ACC112 (cell line): Measurements from ENCODE around the gene HIF3A.
"Not testable (repeated sequence)": the region's sequence is repeated elsewhere in the genome, so short reads cannot be mapped to it uniquely, and the experiment has no call there.

Experiments
- H2AFZ ChIP-seq: fragments of 200-600 bp; sonication (generic); one replicate; pipeline ENCODE4 v1.6.0; 2017; ENCODE audit warnings: antibody characterized with exemption, low read length; ENCODE audit not compliant: unreplicated experiment
- H3K27ac ChIP-seq: fragments of 200-600 bp; sonication (generic); 2 replicates; pipeline ENCODE4 v1.5.1; 2014; ENCODE audit warnings: low read depth, mild to moderate bottlenecking, antibody characterized with exemption, low read length, moderate library complexity
- H3K27me3 ChIP-seq: fragments of 200-600 bp; sonication (generic); 2 replicates; pipeline ENCODE4 v1.6.1; 2014; ENCODE audit warnings: mild to moderate bottlenecking, antibody characterized with exemption, low read length, moderate library complexity, mixed read lengths; ENCODE audit not compliant: insufficient read depth
- H3K36me3 ChIP-seq: fragments of 200-600 bp; sonication (generic); 2 replicates; pipeline ENCODE4 v1.6.1; 2016; ENCODE audit warnings: mild to moderate bottlenecking, antibody characterized with exemption, low read length, moderate library complexity, mixed read lengths; ENCODE audit not compliant: insufficient read depth
- H3K4me1 ChIP-seq: fragments of 200-600 bp; sonication (generic); one replicate; pipeline ENCODE4 v1.6.1; 2016; ENCODE audit warnings: low read length, mixed read lengths; ENCODE audit not compliant: insufficient read depth, unreplicated experiment, control insufficient read depth
- H3K4me3 ChIP-seq: fragments of 200-600 bp; sonication (generic); 2 replicates; pipeline ENCODE4 v1.5.1; 2014; ENCODE audit warnings: mild to moderate bottlenecking, low read depth, low read length
- H3K79me2 ChIP-seq: fragments of 200-600 bp; sonication (generic); one replicate; pipeline ENCODE4 v1.6.0; 2016; ENCODE audit warnings: low read length; ENCODE audit not compliant: control insufficient read depth, unreplicated experiment, insufficient read depth

The HIF3A gene

GRCh38 chr19:46374536-46375475, 78.0 kb downstream of the HIF3A start:
- Histone ChIP-seq H3K36me3 (no peaks in the 10 kb centered on the region), H3K27ac (no peak overlapping the region), H3K4me3 (no peak overlapping the region), H3K4me1 (peaks cover 30% of the 10 kb centered on the region), H3K79me2 (peaks cover 31% of the 10 kb centered on the region), H2AFZ (no peak overlapping the region), H3K27me3 (no peaks in the 10 kb centered on the region)

- not testable (repeated sequence) for H3K36me3 ChIP-seq, H3K27ac ChIP-seq, H3K4me3 ChIP-seq, H3K27me3 ChIP-seq, H2AFZ ChIP-seq
- Histone ChIP-seq H3K79me2 (peaks cover 27% of the 10 kb centered on the region), H3K4me1 (peaks cover 30% of the 10 kb centered on the region)
These were observed 78.7 kb downstream of the HIF3A start for GRCh38 chr19:46375476-46376067.

- no peak overlapping the region for H3K4me3 ChIP-seq
- H3K36me3 ChIP-seq: no peaks in the 10 kb centered on the region
- H3K27ac ChIP-seq: no peak overlapping the region
- no peak overlapping the region for H2AFZ ChIP-seq
- H3K4me1 ChIP-seq: peaks cover 30% of the 10 kb centered on the region
- H3K27me3 ChIP-seq: no peaks in the 10 kb centered on the region
- peaks cover 23% of the 10 kb centered on the region for H3K79me2 ChIP-seq
These were observed 79.7 kb downstream of the HIF3A start for GRCh38 chr19:46376241-46377153.

GRCh38 chr19:46378268-46378667, 81.4 kb downstream of the HIF3A start:
- no peaks in the 10 kb centered on the region for H3K27me3 ChIP-seq
- peak overlapping the region; percentile 43 for H3K27ac ChIP-seq
- no peak overlapping the region for H2AFZ ChIP-seq
- H3K4me3 ChIP-seq: no peak overlapping the region
- no peaks in the 10 kb centered on the region for H3K36me3 ChIP-seq
- peaks cover 19% of the 10 kb centered on the region for H3K4me1 ChIP-seq
- peaks cover 14% of the 10 kb centered on the region for H3K79me2 ChIP-seq

GRCh38 chr19:46380690-46381089, 83.8 kb downstream of the HIF3A start:
- Histone ChIP-seq H3K27ac (no peak overlapping the region), H3K79me2 (peaks cover 5% of the 10 kb centered on the region), H3K27me3 (no peaks in the 10 kb centered on the region), H3K4me3 (no peak overlapping the region), H3K4me1 (peaks cover 11% of the 10 kb centered on the region), H3K36me3 (no peaks in the 10 kb centered on the region), H2AFZ (no peak overlapping the region)

GRCh38 chr19:46381346-46381745, 84.5 kb downstream of the HIF3A start:
- Histone ChIP-seq H3K27me3 (no peaks in the 10 kb centered on the region), H3K27ac (no peak overlapping the region), H2AFZ (no peak overlapping the region), H3K79me2 (peaks cover 5% of the 10 kb centered on the region), H3K36me3 (no peaks in the 10 kb centered on the region), H3K4me3 (no peak overlapping the region), H3K4me1 (peaks cover 11% of the 10 kb centered on the region)

- Histone ChIP-seq H3K4me3 (no peak overlapping the region), H2AFZ (no peak overlapping the region), H3K27ac (no peak overlapping the region), H3K36me3 (peaks cover under 1% of the 10 kb centered on the region; the same call in 1 of the 2 replicates), H3K27me3 (no peaks in the 10 kb centered on the region), H3K4me1 (peaks cover 11% of the 10 kb centered on the region), H3K79me2 (peaks cover 5% of the 10 kb centered on the region)
These were observed 85.0 kb downstream of the HIF3A start for GRCh38 chr19:46381756-46382345.

GRCh38 chr19:46383171-46383815, 86.5 kb downstream of the HIF3A start:
- H3K36me3 ChIP-seq: peaks cover 6% of the 10 kb centered on the region; the same call in 1 of the 2 replicates
- no peak overlapping the region for H3K27ac ChIP-seq
- no peaks in the 10 kb centered on the region for H3K27me3 ChIP-seq

GRCh38 chr19:46383846-46384245, 87.0 kb downstream of the HIF3A start:
- peaks cover 12% of the 10 kb centered on the region for H3K36me3 ChIP-seq
- H3K79me2 ChIP-seq: peaks cover 5% of the 10 kb centered on the region
- no peak overlapping the region for H3K27ac ChIP-seq
- H2AFZ ChIP-seq: no peak overlapping the region
- H3K4me1 ChIP-seq: no peaks in the 10 kb centered on the region
- H3K4me3 ChIP-seq: no peak overlapping the region
- no peaks in the 10 kb centered on the region for H3K27me3 ChIP-seq

More at GRCh38 chr19:46383171-46383815, 86.5 kb downstream of the HIF3A start:
- Histone ChIP-seq H3K79me2 (peaks cover 5% of the 10 kb centered on the region), H3K4me3 (no peak overlapping the region), H3K4me1 (peaks cover 4% of the 10 kb centered on the region), H2AFZ (no peak overlapping the region)
